Measurements from ENCODE around the gene ZNF70. TPM values are rescaled to one million over a fixed set of nuclear protein-coding genes. Genes with fewer than 3 reads are reported as not detected.

Gene ZNF70
- polyA plus RNA-seq, 2 donors: 0.40 to 0.92 TPM

DNA sequence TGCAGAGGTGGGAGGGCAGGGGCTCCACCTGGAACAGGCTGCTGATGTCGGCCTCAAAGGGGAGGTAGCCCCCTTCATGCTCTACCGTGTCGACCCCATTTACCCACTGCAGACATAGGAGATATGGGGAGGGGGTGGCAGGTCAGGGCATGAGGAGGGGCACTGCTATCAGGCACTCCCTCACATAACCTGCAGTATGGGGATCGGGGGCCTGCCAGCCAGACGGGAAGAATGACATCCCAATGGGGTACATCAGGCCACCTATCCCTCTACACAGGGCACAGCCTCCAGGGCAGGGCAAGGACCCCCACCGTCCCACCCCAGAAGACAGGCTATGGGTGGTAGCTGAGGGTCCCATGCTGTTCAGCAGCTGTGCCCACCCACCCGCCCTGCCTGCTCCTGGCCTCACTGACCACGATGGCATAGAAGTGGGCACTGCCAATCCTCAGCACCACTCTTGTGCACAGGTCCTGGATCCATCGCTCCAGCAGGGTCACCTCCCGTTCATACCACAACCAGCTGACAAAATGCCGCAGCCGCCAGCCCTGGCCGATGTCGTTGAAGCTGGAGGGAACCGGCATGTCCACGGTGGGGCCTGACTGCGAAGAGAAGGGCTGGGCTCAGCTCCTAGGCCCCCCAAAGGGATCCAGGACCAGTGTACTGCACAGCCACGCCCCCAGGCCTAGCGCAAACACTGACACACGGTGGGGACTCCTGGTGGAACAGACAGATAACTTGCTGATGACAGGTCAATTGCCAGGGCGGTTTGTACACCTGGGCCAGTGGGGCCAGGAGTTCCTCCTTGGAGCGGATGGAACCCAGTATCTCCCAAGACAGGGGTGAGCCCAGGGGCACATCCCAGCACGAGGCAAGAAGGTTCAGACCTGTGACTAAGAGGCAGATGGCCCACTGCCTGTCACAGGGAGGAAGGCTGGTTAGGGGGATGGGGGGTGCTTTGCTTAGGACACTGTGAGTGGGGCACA is 36.0 kb downstream of the ZNF70 start:
- Histone ChIP-seq H3K27me3 (ENCODE audit: control insufficient read depth in 1 of 2, insufficient read depth in 2 of 2, low read length in 2 of 2) (no peaks in the 10 kb centered on the region), H3K9me3 (ENCODE audit: control insufficient read depth in 2 of 2, insufficient read depth in 1 of 2, low read depth in 1 of 2, low read length in 1 of 2) (no peaks in the 10 kb centered on the region), H3K36me3 (ENCODE audit: control insufficient read depth in 2 of 2, insufficient read depth in 2 of 2, low read length in 1 of 2) (peaks cover 0 to 15% of the 10 kb centered on the region in 2 donors), H3K4me3 (ENCODE audit: low read depth in 1 of 2, low read length in 2 of 2) (no peak overlapping the region), H3K27ac (ENCODE audit: low read depth in 2 of 2, low read length in 1 of 2) (no peak overlapping the region), H3K4me1 (ENCODE audit: control insufficient read depth in 2 of 2, insufficient read depth in 2 of 2, low read length in 1 of 2) (peaks cover 5 to 6% of the 10 kb centered on the region in 2 donors)
- 89 to 90% methylated on average over 22 to 23 of the region's 23 CpGs for WGBS, 2 donors

DNA sequence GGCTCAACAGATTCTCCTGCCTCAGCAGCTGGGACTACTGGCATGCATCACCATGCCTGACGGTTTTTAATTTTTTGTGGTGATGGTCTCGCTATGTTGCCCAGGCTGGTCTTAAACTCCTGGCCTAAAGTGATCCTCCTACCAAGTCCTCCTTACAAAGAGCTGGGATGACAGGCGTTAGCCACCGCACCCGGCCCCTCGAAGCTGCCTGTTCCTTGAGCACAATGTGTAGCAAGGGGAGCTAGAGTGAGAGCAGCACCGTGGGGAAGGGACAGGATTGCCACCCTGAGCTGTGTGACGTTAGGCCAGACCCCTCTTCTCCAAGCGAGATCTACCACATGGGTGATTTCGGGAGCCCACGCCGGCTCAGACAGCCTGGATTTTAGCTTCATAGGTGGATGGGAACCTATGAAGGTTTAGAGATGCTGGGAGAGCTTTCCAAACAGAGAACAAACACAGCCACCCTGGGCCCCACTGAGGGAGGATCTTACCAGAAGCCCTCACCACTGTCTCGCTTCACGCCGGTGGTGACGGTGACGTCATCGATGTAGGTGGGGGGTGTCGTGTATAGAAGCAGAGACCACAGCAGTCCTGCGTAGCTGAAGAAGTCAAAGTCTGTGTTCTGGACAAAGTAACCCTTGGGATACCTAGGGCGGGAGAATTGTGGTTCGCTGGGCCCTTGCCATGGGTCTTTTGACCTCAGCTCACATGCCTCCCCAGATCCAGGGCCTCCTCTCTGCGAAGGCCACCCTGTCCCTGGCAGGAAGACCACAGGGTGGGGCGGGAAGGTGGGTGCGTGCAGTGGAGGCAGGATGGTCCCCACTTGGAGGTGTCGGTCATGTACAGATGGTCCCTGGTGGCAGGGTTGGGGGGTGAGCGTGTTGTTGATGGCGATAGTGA is 37.0 kb downstream of the ZNF70 start:
- H3K27me3 ChIP-seq (ENCODE audit: control insufficient read depth in 1 of 2, insufficient read depth in 2 of 2, low read length in 2 of 2): no peaks in the 10 kb centered on the region
- no peak overlapping the region for H3K27ac ChIP-seq (ENCODE audit: low read depth in 2 of 2, low read length in 1 of 2)
- H3K9me3 ChIP-seq (ENCODE audit: control insufficient read depth in 2 of 2, insufficient read depth in 1 of 2, low read depth in 1 of 2, low read length in 1 of 2): no peaks in the 10 kb centered on the region
- 91 to 96% methylated on average over 28 of the region's 28 CpGs for WGBS, 2 donors
- peaks cover 0 to 18% of the 10 kb centered on the region in 2 donors for H3K36me3 ChIP-seq (ENCODE audit: control insufficient read depth in 2 of 2, insufficient read depth in 2 of 2, low read length in 1 of 2)
- peaks cover 5 to 6% of the 10 kb centered on the region in 2 donors for H3K4me1 ChIP-seq (ENCODE audit: control insufficient read depth in 2 of 2, insufficient read depth in 2 of 2, low read length in 1 of 2)
- no peak overlapping the region for H3K4me3 ChIP-seq (ENCODE audit: low read depth in 1 of 2, low read length in 2 of 2)

DNA sequence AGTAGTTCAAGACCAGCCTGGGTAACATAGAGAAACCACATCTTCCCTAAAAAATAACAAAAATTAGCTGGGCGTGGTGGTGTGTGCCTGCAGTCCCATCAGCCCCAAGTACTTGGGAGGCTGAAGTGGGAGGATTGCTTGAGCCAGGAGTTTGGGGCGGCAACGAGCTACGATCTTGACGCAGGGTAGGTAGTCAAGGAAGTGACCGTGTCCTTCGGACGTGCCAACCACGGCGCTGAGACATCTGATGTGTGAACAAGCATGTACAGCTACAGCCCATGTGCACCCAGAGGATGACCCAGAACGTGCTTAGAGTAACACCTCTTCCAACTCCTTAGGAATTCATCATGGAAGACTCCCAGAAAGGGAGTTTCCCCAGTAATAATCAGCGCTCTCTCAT is 38.7 kb downstream of the ZNF70 start:
- H3K4me3 ChIP-seq (ENCODE audit: low read depth in 1 of 2, low read length in 2 of 2): no peak overlapping the region
- WGBS, 2 donors: 94 to 95% methylated on average over 12 of the region's 12 CpGs
- peaks cover under 1 to 3% of the 10 kb centered on the region in 2 donors for H3K4me1 ChIP-seq (ENCODE audit: control insufficient read depth in 2 of 2, insufficient read depth in 2 of 2, low read length in 1 of 2)
- peaks cover 3 to 21% of the 10 kb centered on the region in 2 donors for H3K36me3 ChIP-seq (ENCODE audit: control insufficient read depth in 2 of 2, insufficient read depth in 2 of 2, low read length in 1 of 2)
- H3K9me3 ChIP-seq (ENCODE audit: control insufficient read depth in 2 of 2, insufficient read depth in 1 of 2, low read depth in 1 of 2, low read length in 1 of 2): no peaks in the 10 kb centered on the region
- H3K27me3 ChIP-seq (ENCODE audit: control insufficient read depth in 1 of 2, insufficient read depth in 2 of 2, low read length in 2 of 2): no peaks in the 10 kb centered on the region
- no peak overlapping the region for H3K27ac ChIP-seq (ENCODE audit: low read depth in 2 of 2, low read length in 1 of 2)

DNA sequence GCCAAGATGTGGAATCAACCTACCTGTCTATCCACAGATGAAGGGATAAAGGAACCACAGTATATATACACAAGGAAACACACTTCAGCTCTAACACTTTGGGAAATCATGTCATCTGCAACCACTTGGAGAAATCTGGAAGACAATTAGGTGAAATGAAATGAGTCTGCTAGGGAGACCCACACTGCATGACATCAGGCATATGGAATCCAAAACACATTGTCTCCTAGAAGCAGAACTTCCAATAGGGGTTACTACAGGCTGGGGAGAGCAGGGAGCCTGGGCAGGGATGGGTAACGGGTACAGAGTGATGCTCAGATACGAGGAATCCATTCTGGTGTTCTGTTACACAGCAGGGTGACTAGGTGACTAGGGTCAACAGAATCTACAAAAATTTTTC is 41.8 kb downstream of the ZNF70 start:
- H3K9me3 ChIP-seq (ENCODE audit: control insufficient read depth in 2 of 2, insufficient read depth in 1 of 2, low read depth in 1 of 2, low read length in 1 of 2): no peaks in the 10 kb centered on the region
- no peak overlapping the region for H3K4me3 ChIP-seq (ENCODE audit: low read depth in 1 of 2, low read length in 2 of 2)
- 88 to 90% methylated on average over 2 of the region's 2 CpGs for WGBS, 2 donors
- H3K27me3 ChIP-seq (ENCODE audit: control insufficient read depth in 1 of 2, insufficient read depth in 2 of 2, low read length in 2 of 2): no peaks in the 10 kb centered on the region
- H3K36me3 ChIP-seq (ENCODE audit: control insufficient read depth in 2 of 2, insufficient read depth in 2 of 2, low read length in 1 of 2): peaks cover 10 to 27% of the 10 kb centered on the region in 2 donors
- no peak overlapping the region for H3K27ac ChIP-seq (ENCODE audit: low read depth in 2 of 2, low read length in 1 of 2)
- no peaks in the 10 kb centered on the region for H3K4me1 ChIP-seq (ENCODE audit: control insufficient read depth in 2 of 2, insufficient read depth in 2 of 2, low read length in 1 of 2)

DNA sequence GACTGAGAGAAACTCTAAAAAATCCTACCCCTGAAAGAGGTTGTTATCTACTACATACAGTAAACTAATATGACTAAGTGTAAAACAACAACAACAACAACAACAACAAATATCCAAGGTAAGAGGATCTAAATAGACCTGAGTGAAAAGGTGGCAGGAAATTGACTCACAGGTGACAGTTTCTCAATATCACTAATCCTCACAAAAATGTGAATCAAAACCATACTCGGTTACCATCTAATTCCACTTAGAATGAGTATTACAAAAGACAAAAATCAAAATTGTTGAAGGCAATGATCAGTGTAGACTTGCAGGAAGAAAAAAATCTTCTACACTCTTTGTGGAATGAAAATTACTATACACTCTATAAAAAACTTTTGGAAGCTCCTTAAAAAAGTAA is 42.6 kb downstream of the ZNF70 start:
- no peaks in the 10 kb centered on the region for H3K9me3 ChIP-seq (ENCODE audit: control insufficient read depth in 2 of 2, insufficient read depth in 1 of 2, low read depth in 1 of 2, low read length in 1 of 2)
- H3K36me3 ChIP-seq (ENCODE audit: control insufficient read depth in 2 of 2, insufficient read depth in 2 of 2, low read length in 1 of 2): peaks cover 10 to 22% of the 10 kb centered on the region in 2 donors
- no peaks in the 10 kb centered on the region for H3K27me3 ChIP-seq (ENCODE audit: control insufficient read depth in 1 of 2, insufficient read depth in 2 of 2, low read length in 2 of 2)
- H3K4me1 ChIP-seq (ENCODE audit: control insufficient read depth in 2 of 2, insufficient read depth in 2 of 2, low read length in 1 of 2): no peaks in the 10 kb centered on the region
- WGBS, 2 donors: 75 to 80% methylated on average over 1 of the region's 1 CpG
- H3K4me3 ChIP-seq (ENCODE audit: low read depth in 1 of 2, low read length in 2 of 2): no peak overlapping the region
- no peak overlapping the region for H3K27ac ChIP-seq (ENCODE audit: low read depth in 2 of 2, low read length in 1 of 2)

DNA sequence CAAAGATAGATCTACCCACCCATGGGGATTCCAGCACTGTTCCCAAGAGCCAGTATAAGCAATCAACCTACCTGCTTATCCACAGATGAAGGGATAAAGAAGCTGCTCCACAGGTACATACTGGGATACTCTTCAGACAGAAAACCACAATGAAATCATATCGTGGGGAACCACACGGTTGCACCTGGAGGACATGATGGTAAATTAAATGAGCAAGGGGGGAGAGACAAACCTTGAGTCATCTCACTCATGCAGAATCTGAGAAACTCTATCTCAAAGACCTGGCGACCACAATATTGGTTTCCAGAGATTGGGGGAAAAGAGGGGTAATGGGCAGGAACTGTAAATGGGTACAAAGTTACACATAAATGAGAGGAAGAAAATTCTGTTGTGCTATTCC is 45.6 kb downstream of the ZNF70 start:
- H3K4me3 ChIP-seq (ENCODE audit: low read depth in 1 of 2, low read length in 2 of 2): no peak overlapping the region
- no peak overlapping the region for H3K27ac ChIP-seq (ENCODE audit: low read depth in 2 of 2, low read length in 1 of 2)
- H3K4me1 ChIP-seq (ENCODE audit: control insufficient read depth in 2 of 2, insufficient read depth in 2 of 2, low read length in 1 of 2): no peaks in the 10 kb centered on the region
- 79 to 83% methylated on average over 3 of the region's 3 CpGs for WGBS, 2 donors
- peaks cover 10 to 21% of the 10 kb centered on the region in 2 donors for H3K36me3 ChIP-seq (ENCODE audit: control insufficient read depth in 2 of 2, insufficient read depth in 2 of 2, low read length in 1 of 2)
- H3K9me3 ChIP-seq (ENCODE audit: control insufficient read depth in 2 of 2, insufficient read depth in 1 of 2, low read depth in 1 of 2, low read length in 1 of 2): no peaks in the 10 kb centered on the region
- H3K27me3 ChIP-seq (ENCODE audit: control insufficient read depth in 1 of 2, insufficient read depth in 2 of 2, low read length in 2 of 2): no peaks in the 10 kb centered on the region

DNA sequence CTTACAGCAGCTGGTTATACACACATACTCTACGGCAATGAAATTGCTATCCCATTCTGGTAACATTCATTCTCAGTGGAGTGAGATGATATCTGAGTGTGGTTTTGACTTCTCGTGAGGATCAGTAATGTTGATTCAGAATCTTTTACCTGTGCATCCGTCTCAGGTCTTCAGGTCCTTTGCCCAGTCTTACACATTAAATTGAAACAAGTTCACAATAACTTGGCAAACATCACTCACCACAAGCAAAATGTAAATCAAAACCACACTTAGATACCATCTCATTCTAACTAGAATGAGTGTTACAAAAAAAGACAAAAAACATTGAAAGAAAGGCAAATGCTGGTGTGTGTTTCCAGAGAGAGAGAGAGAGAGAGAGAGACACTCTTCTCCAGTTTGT is 46.1 kb downstream of the ZNF70 start:
- no peaks in the 10 kb centered on the region for H3K9me3 ChIP-seq (ENCODE audit: control insufficient read depth in 2 of 2, insufficient read depth in 1 of 2, low read depth in 1 of 2, low read length in 1 of 2)
- WGBS, 2 donors: 80 to 86% methylated on average over 3 of the region's 3 CpGs
- H3K27ac ChIP-seq (ENCODE audit: low read depth in 2 of 2, low read length in 1 of 2): no peak overlapping the region
- H3K4me3 ChIP-seq (ENCODE audit: low read depth in 1 of 2, low read length in 2 of 2): no peak overlapping the region
- H3K27me3 ChIP-seq (ENCODE audit: control insufficient read depth in 1 of 2, insufficient read depth in 2 of 2, low read length in 2 of 2): no peaks in the 10 kb centered on the region
- peaks cover 10 to 21% of the 10 kb centered on the region in 2 donors for H3K36me3 ChIP-seq (ENCODE audit: control insufficient read depth in 2 of 2, insufficient read depth in 2 of 2, low read length in 1 of 2)
- H3K4me1 ChIP-seq (ENCODE audit: control insufficient read depth in 2 of 2, insufficient read depth in 2 of 2, low read length in 1 of 2): no peaks in the 10 kb centered on the region

DNA sequence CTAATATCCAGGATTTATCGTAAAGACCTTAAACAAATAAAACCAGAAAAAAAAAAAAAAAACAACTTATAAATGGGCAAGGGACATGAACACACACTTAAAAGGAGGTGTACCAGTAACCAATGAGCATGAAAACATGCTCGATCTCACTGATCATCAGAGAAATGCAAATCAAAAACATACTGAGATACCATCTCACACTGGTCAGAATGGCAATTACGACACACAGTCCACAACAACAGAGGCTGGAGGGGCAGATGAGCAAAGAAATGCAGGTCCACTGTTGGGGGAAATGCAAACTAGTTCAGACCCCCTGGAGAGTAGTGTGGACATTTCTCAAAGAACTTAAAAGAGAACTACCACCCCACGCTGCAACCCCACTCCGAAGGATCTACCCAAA is 46.9 kb downstream of the ZNF70 start:
- Histone ChIP-seq H3K36me3 (ENCODE audit: control insufficient read depth in 2 of 2, insufficient read depth in 2 of 2, low read length in 1 of 2) (peaks cover 10 to 18% of the 10 kb centered on the region in 2 donors), H3K27ac (ENCODE audit: low read depth in 2 of 2, low read length in 1 of 2) (no peak overlapping the region), H3K4me1 (ENCODE audit: control insufficient read depth in 2 of 2, insufficient read depth in 2 of 2, low read length in 1 of 2) (no peaks in the 10 kb centered on the region), H3K4me3 (ENCODE audit: low read depth in 1 of 2, low read length in 2 of 2) (no peak overlapping the region), H3K27me3 (ENCODE audit: control insufficient read depth in 1 of 2, insufficient read depth in 2 of 2, low read length in 2 of 2) (no peaks in the 10 kb centered on the region), H3K9me3 (ENCODE audit: control insufficient read depth in 2 of 2, insufficient read depth in 1 of 2, low read depth in 1 of 2, low read length in 1 of 2) (no peaks in the 10 kb centered on the region)
- WGBS, 2 donors: 92 to 96% methylated on average over 5 of the region's 5 CpGs

DNA sequence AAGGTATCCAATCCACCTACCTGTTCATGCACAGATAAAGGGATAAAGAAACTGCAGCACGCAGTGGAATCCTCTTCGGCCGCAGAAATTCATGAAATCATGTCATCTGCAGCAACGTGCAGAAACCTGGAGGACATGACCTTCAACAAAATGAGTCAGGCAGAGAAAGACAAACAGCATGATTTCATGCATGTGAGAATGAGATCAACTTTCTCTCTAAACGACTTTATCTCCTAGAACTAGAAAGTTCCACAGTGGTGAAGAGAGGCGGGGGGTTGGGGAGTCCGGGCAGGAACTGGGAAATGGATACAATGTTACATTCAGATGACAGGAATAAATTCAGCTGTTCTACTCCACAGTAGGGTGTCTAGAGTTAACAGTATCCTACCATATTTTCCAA is 50.2 kb downstream of the ZNF70 start:
- 78 to 82% methylated on average over 7 of the region's 7 CpGs for WGBS, 2 donors
- Histone ChIP-seq H3K4me3 (ENCODE audit: low read depth in 1 of 2, low read length in 2 of 2) (no peak overlapping the region), H3K9me3 (ENCODE audit: control insufficient read depth in 2 of 2, insufficient read depth in 1 of 2, low read depth in 1 of 2, low read length in 1 of 2) (no peaks in the 10 kb centered on the region), H3K27me3 (ENCODE audit: control insufficient read depth in 1 of 2, insufficient read depth in 2 of 2, low read length in 2 of 2) (no peaks in the 10 kb centered on the region), H3K36me3 (ENCODE audit: control insufficient read depth in 2 of 2, insufficient read depth in 2 of 2, low read length in 1 of 2) (peaks cover 2 to 7% of the 10 kb centered on the region in 2 donors), H3K27ac (ENCODE audit: low read depth in 2 of 2, low read length in 1 of 2) (no peak overlapping the region), H3K4me1 (ENCODE audit: control insufficient read depth in 2 of 2, insufficient read depth in 2 of 2, low read length in 1 of 2) (no peaks in the 10 kb centered on the region)
